HG03575 (cell line): ENCODE measurements around the gene TNNI3K.
"Not testable (repeated sequence)": the region's sequence is repeated elsewhere in the genome, so short reads cannot be mapped to it uniquely, and the experiment has no call there.

Experiments used
- ATAC-seq: cut with Tn5 transposase; IDR thresholded peaks from one replicate; pipeline ENCODE4 v1.9.1; 2021; ENCODE audit not compliant: unreplicated experiment, insufficient number of reproducible peaks, low FRiP score; ENCODE audit errors: extremely low read depth

The TNNI3K gene, protein sequence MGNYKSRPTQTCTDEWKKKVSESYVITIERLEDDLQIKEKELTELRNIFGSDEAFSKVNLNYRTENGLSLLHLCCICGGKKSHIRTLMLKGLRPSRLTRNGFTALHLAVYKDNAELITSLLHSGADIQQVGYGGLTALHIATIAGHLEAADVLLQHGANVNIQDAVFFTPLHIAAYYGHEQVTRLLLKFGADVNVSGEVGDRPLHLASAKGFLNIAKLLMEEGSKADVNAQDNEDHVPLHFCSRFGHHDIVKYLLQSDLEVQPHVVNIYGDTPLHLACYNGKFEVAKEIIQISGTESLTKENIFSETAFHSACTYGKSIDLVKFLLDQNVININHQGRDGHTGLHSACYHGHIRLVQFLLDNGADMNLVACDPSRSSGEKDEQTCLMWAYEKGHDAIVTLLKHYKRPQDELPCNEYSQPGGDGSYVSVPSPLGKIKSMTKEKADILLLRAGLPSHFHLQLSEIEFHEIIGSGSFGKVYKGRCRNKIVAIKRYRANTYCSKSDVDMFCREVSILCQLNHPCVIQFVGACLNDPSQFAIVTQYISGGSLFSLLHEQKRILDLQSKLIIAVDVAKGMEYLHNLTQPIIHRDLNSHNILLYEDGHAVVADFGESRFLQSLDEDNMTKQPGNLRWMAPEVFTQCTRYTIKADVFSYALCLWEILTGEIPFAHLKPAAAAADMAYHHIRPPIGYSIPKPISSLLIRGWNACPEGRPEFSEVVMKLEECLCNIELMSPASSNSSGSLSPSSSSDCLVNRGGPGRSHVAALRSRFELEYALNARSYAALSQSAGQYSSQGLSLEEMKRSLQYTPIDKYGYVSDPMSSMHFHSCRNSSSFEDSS

DNA sequence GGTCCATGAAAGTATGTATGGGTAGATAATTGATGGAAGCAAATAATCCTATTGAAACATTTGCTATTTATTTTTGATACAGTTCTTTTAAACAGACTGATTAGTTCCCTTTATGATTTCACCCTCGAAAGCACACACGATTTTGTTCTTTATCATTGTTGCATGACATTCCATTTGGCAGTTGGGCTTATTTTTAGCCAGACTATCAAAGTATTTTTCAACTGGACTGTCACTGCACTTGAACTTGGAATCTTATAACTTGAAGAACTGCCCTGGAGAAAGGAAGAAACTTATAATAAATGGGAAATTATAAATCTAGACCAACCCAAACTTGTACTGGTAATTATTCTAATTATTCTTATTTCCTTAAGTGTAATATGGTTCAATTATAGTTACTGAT, at the start of gene TNNI3K:
TNNI3K (plus strand) TSS at position 235 of the 400 bp plus-strand sequence; CDS start at position 300, 65 bp downstream.
- no peak for ATAC-seq

DNA sequence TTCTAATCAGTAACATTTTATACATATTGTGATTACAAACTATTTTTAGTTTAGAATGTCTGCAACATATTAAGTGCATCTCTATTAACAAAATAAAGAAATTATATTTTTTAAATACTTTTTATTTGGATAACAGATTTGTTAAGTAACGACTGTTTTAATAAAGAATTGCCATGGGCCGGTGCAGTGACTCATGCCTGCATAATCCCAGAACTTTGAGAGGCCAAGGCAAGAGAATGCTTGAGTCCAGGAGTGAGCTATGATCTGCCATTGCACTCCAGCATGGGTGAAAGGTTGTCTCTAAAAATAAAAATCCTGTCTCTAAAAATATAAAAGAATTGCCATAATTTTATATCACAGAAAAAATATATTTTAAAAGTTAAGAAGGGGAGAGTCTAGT, 41.3 kb upstream of the TNNI3K start:
- no peak for ATAC-seq

DNA sequence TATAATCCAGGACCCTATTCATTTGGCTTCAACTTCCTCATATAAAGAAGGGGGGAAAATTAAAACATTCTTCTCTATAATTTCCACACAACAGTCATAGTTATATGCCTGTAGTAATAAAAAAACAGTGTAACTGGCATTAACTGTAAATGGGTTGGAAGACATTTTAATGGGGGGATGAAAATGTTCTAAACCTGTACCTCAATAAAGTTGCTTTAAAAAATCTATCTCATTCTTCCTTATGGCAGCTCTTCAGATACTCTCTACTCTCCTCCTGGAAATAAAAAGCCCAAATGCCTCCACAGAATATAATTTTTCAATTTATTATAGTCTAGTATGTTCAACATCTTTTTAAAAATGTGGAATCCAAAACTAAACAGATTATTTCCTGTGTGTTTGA, 39.8 kb upstream of the TNNI3K start:
- ATAC-seq: no peak

DNA sequence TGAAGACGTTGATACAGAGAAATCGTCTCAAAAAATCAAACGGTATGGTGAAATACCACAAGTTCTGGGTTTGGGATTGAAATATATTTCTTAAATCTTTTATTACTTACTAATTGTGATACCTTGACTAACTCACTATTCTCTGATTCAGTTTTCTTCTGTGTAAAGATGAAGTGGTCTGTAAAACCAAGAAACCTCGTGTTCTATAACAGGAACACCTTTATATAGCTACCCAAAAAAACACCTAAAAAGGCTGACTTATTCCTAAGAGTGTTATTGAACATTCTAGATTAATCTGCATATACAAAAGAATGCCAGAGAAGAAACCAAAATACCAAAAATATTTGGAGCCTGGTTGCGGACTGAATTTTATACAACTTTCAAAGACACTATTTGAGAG, 37.9 kb upstream of the TNNI3K start:
- ATAC-seq: no peak

DNA sequence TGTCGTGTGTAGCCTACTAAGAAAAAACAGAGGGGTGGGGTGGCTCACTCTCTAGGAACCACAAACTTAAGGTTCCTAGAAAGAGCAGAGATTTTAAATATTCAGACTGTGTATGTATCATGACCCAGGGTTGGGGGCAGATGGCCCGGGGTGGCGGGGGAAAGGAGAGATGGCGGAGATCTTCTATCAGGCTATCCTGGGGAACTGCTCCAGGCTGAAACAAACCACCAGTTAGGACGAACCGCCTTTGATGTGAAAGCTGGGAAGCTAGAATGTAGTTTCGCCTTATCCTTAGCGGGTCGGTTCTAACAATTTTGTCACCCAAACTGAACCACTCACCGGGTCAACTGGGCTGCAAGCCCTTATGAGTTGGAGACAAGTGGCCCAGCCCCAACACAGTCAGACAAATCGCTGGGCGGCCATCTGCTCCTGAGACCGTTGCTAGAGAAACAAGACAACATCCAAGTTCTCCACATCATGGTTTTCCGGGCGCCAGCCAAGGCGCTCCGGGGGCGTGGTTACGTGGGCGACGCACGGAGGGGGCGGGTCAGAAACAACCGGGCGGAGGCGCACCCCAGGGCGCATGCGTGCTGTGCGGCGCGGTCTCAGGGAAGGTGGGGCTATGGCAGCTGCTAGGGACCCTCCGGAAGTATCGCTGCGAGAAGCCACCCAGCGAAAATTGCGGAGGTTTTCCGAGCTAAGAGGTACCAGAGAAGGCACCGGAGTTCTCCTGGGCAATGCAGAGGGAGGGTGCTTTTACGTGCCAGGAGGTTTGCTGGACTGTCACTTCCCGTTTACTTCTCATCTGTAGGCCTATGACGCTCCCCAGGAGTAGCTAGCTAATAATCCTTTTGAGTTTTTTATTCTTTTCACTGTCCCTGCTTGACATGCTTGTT, 37.3 kb upstream of the TNNI3K start, which contains the start of the genes FPGT and LRRIQ3:
FPGT (plus strand) TSS at position 586 of the 896 bp plus-strand sequence; CDS start at position 623, 37 bp downstream.
LRRIQ3 (minus strand) TSS at position 520 of the 896 bp plus-strand sequence. CDS start 14,492 bp downstream, outside the sequence.
- ATAC-seq: peak; percentile 82

DNA sequence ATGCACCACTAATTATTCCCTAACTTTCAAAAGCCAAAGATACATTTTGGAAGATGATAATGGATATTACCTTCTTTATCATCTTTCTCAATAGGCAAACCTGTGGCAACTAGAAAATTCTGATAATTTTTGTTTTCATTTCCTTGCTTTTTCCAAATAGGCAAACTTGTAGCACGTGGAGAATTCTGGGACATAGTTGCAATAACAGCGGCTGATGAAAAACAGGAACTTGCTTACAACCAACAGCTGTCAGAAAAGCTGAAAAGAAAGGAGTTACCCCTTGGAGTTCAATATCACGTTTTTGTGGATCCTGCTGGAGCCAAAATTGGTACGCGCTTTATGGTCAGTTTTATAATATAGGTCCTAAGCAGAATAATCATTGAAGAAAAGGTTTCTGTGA, 35.7 kb upstream of the TNNI3K start:
- no peak for ATAC-seq

DNA sequence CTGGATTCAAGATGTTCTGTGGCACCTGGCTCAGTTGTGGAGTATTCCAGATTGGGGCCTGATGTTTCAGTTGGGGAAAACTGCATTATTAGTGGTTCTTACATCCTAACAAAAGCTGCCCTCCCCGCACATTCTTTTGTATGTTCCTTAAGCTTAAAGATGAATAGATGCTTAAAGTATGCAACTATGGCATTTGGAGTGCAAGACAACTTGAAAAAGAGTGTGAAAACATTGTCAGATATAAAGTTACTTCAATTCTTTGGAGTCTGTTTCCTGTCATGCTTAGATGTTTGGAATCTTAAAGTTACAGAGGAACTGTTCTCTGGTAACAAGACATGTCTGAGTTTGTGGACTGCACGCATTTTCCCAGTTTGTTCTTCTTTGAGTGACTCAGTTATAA, 29.9 kb upstream of the TNNI3K start:
- no peak for ATAC-seq

DNA sequence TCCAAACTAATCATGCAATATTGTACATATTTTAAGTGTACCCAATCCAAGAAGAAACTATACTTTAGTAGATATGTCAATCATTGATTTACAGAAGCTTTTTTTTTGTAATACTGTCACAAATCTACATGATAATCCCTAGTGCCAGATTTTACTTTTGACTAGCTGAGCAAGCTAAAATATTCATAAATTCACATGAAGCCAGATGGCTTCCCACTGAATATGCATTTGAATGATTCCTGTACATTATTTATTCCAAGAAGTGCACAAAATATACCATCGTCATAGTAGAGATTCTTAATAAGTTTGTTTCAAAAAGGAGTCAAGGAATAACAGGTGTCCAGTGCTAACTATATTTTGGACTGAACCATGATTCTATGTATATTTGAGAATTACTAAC, 20.0 kb upstream of the TNNI3K start:
- ATAC-seq: no peak

DNA sequence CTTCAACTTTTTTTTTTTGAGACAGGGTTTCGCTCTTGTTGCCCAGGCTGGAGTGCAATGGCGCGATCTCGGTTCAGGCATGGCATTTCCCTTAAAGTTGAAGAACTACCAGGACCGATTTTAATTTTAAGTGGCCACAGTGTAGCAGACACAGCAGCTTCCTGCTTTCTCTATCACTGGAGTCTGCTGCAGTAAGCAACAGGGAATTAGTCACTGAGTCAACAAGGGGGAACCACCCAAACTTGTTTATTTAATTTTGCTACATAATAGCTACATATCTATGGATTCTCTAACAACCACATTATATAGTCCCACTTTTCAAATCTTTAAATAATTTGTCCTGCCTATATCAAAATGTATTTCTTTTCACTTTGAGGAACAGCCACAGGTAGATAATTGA, 12.5 kb upstream of the TNNI3K start:
- ATAC-seq: no peak

DNA sequence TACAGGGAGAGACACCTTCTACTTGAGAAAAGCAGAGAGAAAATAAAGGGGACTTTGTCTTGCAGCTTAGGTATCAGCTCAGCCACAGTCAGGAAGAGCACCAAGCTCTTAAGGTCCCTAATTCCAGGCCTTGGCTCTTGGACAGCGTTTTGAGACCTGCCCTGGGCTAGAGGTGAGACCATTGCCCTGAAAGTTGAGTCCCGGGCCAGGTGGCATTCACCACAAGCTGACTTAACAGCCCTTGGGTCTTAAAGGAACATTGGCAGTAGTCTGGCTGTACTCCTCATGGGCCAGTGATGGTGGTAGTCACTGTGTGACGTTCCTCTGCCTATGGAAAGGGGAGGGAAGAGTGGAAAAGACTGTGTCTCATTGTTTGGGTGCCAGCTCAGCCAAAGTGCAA, 11.7 kb upstream of the TNNI3K start:
- no peak for ATAC-seq

DNA sequence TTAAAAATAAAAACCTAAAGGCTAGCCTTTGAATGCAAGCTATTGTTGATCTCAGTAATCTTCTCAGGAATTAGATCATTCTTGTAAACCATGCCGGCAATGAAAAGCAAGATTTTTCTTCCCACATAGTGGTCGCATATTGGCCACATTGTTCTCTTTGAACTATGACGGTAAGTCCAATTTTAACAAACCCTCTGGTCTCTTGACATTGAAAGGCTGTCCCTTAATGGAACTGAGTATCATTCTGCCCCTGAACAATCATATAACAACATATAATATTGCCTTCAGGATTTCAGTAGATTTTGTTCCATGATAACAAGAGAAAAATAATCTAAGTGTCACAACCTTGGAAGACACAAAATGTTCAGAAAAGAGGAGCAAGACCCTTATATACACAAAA, 1.3 kb downstream of the TNNI3K start:
- no peak for ATAC-seq

DNA sequence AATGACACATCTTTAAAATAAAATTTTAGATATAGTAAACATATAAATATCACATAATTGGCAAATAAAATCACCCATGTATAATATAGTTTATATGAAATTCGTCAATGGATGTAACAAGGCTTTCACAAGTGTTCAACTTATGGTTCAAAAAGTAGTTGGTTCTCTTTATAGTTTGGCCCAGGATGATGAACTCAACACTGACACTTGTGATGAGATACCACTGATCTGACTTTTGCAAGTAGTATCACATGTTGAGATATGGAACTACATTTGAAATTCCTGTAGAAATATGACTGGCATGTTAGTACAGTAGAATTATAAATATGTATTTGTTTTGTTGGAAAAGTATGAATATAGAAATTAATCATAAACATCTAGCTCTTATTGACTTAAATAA, 1.8 kb downstream of the TNNI3K start:
- ATAC-seq: no peak

DNA sequence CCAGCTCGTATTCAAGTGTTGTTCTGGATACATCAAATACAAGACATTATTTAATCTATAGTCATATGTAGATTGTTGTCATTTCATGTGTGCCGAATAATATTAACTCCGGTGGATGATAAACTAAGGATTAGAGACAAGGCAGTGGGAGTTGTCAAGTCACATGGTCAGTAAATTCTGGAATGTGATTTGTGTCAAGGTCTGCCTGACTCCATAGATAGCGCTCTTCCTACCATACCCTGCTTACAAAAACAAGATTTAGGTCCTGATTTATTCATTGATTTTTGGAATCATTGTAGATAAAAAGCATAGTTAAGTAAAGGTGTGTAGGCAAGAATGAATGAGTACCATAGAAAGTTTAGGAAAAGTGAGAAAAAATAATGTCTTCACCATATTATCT, 2.6 kb downstream of the TNNI3K start:
- ATAC-seq: no peak

DNA sequence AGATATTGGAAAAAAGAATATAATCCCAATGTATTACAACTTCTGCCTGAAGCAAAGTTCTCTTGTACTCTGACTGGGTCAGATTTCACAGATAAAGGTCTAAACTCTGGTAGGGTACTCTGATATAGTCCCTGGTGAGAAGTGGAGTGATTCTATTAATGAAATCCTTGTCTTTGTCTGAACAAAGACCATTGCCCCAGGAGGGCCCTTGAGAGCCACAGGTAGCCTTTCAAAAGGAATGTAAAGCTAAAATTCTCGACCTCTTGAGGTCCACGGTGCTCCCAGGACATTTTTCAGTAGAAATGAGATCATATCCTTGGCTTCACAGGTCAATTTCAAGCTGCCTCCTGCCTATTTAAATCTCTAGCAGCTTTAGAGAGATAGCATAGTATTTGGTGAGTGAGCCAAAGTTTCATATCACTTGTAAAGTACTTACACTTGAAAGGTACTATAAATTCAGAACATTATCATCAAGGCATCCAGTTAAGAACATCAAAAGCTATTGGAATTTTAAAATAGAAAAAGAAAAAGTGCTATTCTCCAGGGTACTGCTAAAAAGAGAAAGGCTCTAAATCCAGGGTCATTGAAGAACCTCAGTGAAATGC, 10.1 kb downstream of the TNNI3K start:
- no peak for ATAC-seq

DNA sequence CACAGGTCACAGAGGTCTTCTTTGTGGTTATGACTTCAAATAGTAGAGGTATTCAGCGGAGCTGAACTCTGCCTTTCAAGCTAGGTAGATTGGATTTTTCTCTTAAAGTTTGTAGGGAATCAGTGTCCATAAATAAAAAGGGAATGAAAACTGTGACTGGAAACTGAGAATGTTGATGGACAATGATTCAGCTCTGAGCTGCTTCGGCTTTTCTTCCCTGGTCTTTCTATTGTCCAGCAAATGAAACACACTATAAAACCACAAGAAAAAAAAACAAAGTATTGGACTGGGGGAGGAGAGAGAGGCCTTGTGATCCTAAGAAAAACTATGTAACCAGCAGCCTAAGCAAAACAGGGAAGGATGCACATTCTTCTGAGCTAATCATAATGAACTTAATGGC, 11.1 kb downstream of the TNNI3K start:
- no peak for ATAC-seq

DNA sequence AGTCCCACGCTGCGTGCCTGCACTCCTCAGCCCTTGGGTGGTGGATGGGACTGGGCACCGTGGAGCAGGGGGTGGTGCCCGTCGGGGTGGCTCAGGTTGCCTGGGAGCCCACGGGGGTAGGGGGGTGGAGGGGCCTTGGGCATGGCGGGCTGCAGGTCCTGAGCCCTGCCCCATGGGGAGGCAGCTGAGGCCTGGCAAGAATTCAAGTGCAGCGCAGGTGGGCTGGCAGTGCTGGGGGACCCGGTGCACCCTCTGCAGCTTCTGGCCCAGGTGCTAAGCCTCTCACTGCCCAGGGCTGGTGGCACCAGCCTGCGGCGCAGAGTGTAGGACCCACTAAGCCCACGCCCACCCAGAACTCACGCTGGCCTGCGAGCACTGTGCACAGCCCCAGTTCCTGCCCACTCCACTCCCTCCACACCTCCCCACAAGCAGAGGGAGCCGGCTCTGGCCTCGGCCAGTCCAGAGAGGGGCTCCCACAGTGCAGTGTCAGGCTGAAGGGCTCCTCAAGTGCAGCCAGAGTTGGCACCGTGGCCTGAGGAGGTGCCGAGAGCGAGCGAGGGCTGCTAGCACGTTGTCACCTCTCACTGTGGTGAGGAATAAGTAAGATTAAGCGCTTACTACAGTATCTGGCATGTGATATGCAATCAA, 12.8 kb downstream of the TNNI3K start:
- ATAC-seq: no peak

DNA sequence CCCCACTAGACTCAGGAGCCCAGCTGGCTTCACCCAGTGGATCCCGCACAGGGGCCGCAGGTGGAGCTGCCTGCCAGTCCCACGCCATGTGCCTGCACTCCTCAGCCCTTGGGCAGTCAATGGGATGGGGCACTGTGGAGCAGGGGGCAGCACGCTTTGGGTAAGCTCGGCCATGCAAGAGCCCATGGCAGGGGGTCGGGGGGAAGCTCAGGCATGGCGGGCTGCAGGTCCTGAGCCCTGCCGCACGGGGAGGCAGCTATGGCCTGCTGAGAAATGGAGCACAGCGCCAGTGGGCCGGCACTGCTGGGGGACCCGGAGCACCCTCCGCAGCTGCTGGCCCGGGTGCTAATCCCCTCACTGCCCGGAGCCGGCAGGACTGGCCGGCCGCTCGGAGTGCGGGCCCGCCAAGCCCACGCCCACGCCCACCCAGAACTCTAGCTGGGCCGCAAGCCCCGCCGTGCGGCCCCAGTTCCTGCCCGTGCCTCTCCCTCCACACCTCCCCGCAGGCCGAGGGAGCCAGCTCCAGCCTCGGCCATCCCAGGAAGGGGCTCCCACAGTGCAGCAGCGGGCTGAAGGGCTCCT, 18.1 kb downstream of the TNNI3K start:
- ATAC-seq: not testable (repeated sequence)

DNA sequence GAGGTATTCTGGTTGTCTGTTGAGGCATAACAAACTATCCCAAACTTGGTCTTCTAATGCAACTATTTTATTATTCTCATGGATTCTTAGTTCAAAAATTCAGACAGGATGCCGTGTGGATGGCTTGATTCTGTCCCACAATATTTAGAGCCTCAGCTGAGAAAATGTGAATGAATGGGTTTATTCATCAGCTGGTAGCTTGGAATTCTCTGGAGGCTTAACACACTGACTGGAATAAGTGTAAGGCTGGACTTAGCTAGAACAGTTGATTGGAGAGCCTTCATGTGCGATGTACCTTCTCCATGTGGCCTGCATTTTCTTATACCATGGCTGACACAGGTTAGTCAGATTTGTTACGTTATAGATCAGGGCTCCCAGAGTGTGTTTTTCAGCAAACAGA, 30.8 kb downstream of the TNNI3K start:
- ATAC-seq: no peak
